ENCODE results near the gene FAM229B.

Gene FAM229B

GRCh38 chr6:112144145-112144926 is 56.9 kb downstream of the FAM229B start:
- DNase-seq (ENCODE audit: low read depth), result no peak

GRCh38 chr6:112145080-112145573 is 57.7 kb downstream of the FAM229B start:
- no peak for DNase-seq (ENCODE audit: low read depth)

GRCh38 chr6:112148103-112148502 is 60.7 kb downstream of the FAM229B start:
- DNase-seq (ENCODE audit: low read depth), result no peak

GRCh38 chr6:112149236-112149635 is 61.8 kb downstream of the FAM229B start:
- no peak for DNase-seq (ENCODE audit: low read depth)

- DNase-seq (ENCODE audit: low read depth), result no peak
These were observed 62.4 kb downstream of the FAM229B start for GRCh38 chr6:112149719-112150263.

GRCh38 chr6:112150363-112150762 is 63.0 kb downstream of the FAM229B start:
- DNase-seq (ENCODE audit: low read depth), result no peak

Measured in stimulated activated CD4-positive, alpha-beta T cell treated with anti-CD3 and anti-CD28 coated beads, Interleukin-2, amount 100 ng/mL, for 4 hours (primary cell).